ENCODE measurements around the gene TOP1. TPM values are rescaled to one million over a fixed set of nuclear protein-coding genes. Genes with fewer than 3 reads are reported as not detected.
A peak's percentile ranks its signal among the peaks of the same experiment; 100 is the strongest.
"Not testable (repeated sequence)": the region's sequence is repeated elsewhere in the genome, so short reads cannot be mapped to it uniquely, and the experiment has no call there.

The TOP1 gene
- total RNA-seq, 3 donors from 2014 or later (not counting 1 experiment from before 2014, with no cell fraction given): 32.2 to 36.3 (median 36.3) TPM

DNA sequence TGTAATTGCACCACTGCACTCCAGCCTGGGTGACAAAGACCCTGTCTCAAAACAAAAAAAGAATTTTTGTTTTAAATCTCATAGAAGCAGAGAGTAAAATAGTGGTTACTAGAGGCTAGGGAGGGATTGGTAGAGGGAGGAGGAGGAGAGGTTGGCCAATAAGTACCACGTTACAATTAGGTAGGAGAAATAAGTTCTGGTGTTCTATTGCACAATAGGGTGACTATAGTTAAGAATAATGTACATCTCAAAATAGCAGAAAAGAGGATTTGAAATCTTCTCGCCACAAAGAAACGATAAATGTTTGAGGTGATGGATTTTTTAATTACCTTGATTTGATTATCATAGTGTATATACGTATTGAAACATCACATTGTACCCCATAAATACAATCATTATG, 27.1 kb upstream of the TOP1 start:
- H3K4me1 ChIP-seq (ENCODE audit: control insufficient read depth, insufficient read depth, low read length): peaks cover 19% of the 10 kb centered on the region
- no peak overlapping the region for H3K27ac Mint-ChIP-seq
- no peaks in the 10 kb centered on the region for H3K9me3 Mint-ChIP-seq
- 62% methylated on average over 1 of the region's 4 CpGs for WGBS (ENCODE audit: insufficient coverage)
- H3K27me3 ChIP-seq (ENCODE audit: control insufficient read depth, insufficient read depth, low read length): no peaks in the 10 kb centered on the region
- DNase-seq (no peak), ATAC-seq (no peak)
- no peak overlapping the region for H3K4me3 ChIP-seq (ENCODE audit: low read length)
- peaks cover 7 to 11% of the 10 kb centered on the region in 2 donors for H3K4me1 Mint-ChIP-seq
- intact Hi-C loops (cut with micrococcal nuclease): no loop called here
- no peaks in the 10 kb centered on the region for H3K36me3 ChIP-seq (ENCODE audit: control insufficient read depth, insufficient read depth, low read length)
- H3K27me3 Mint-ChIP-seq (ENCODE audit: low read depth in 2 of 2): no peaks in the 10 kb centered on the region
- no peak overlapping the region for H3K27ac ChIP-seq (ENCODE audit: low read length)
- H3K36me3 Mint-ChIP-seq: no peaks in the 10 kb centered on the region
- TF ChIP-seq, protein P1, sequence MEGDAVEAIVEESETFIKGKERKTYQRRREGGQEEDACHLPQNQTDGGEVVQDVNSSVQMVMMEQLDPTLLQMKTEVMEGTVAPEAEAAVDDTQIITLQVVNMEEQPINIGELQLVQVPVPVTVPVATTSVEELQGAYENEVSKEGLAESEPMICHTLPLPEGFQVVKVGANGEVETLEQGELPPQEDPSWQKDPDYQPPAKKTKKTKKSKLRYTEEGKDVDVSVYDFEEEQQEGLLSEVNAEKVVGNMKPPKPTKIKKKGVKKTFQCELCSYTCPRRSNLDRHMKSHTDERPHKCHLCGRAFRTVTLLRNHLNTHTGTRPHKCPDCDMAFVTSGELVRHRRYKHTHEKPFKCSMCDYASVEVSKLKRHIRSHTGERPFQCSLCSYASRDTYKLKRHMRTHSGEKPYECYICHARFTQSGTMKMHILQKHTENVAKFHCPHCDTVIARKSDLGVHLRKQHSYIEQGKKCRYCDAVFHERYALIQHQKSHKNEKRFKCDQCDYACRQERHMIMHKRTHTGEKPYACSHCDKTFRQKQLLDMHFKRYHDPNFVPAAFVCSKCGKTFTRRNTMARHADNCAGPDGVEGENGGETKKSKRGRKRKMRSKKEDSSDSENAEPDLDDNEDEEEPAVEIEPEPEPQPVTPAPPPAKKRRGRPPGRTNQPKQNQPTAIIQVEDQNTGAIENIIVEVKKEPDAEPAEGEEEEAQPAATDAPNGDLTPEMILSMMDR (IDR thresholded peaks at IDR 0.05): no peak
- no peak overlapping the region for H3K4me3 Mint-ChIP-seq
- H3K9me3 ChIP-seq (ENCODE audit: control insufficient read depth, insufficient read depth, low read length): no peaks in the 10 kb centered on the region

DNA sequence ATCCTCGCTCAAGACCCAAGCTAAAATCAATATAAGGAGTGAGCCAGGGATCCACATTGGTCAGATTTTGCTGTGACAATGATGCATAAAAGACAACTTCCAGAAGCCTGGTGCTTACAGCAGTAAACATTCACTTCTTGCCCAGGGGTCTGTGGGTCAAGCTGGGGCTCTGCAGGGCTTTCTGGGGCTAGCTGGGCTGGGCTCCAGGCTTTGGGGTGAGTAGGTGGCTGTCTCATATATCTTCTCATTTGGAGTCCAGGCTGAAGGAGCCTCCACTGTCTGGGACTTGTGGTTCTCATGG, 25.8 kb upstream of the TOP1 start:
- no peaks in the 10 kb centered on the region for H3K9me3 Mint-ChIP-seq
- Histone ChIP-seq H3K4me1 (ENCODE audit: control insufficient read depth, insufficient read depth, low read length) (peaks cover 30% of the 10 kb centered on the region), H3K9me3 (ENCODE audit: control insufficient read depth, insufficient read depth, low read length) (no peaks in the 10 kb centered on the region), H3K27ac (ENCODE audit: low read length) (peak overlapping the region; percentile 76), H3K4me3 (ENCODE audit: low read length) (no peak overlapping the region), H3K36me3 (ENCODE audit: control insufficient read depth, insufficient read depth, low read length) (no peaks in the 10 kb centered on the region), H3K27me3 (ENCODE audit: control insufficient read depth, insufficient read depth, low read length) (no peaks in the 10 kb centered on the region)
- H3K36me3 Mint-ChIP-seq: no peaks in the 10 kb centered on the region
- H3K4me3 Mint-ChIP-seq: peak overlapping the region; percentile 40
- peaks cover 11 to 15% of the 10 kb centered on the region in 2 donors for H3K4me1 Mint-ChIP-seq
- ATAC-seq (no peak), DNase-seq (no peak)
- intact Hi-C loops (cut with micrococcal nuclease): loop anchor here (1.0 kb wide), 1 partner anchor 46 kb away; no protein-coding TSS in a partner anchor
- 100% methylated on average over 1 of the region's 1 CpG for WGBS (ENCODE audit: insufficient coverage)
- H3K27ac Mint-ChIP-seq: peak overlapping the region; percentile 82 to 86
- no peaks in the 10 kb centered on the region for H3K27me3 Mint-ChIP-seq (ENCODE audit: low read depth in 2 of 2)
- TF ChIP-seq, protein P1 (IDR thresholded peaks at IDR 0.05): no peak

DNA sequence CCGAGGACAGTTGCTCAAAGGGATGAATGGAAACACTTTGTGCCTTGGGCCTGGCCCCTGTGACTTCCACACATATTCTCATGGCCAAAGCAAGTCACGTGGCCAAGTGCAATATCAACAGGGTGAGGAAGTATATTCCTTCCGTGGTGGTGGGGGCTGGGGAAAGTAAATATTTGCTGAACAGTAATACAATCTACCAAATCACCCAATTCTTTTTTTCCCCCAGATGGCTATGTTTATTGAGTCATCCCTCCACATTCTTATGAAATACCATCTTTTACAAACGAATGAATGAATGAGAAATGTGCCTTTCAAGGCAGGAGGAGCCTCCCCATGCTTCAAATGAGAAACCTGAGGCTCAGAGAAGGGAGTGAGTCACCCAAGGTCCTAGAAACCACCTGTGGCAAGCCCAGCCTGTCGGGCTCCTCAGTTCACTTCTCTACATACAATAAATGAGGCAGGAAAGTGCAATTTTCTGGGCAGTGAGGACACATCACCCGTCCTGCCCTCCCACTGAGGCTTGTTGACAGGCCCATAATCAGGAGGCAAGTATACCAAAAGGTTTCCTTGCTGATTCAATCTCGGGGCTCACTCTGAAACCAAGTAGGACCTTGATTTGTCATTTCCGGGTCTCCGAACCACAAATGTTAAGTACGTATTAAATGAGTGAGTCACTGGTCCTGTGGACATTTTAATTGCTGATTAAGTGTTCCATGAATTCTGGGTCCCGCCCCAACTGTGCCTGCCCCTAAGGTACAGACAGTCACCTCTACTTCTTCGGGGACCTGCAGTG, 25.3 kb upstream of the TOP1 start:
- peak overlapping the region; percentile 76 for H3K27ac ChIP-seq (ENCODE audit: low read length)
- intact Hi-C loops (cut with micrococcal nuclease): loop anchor here (1.0 kb wide), 1 partner anchor 45 kb away; no protein-coding TSS in a partner anchor
- no peaks in the 10 kb centered on the region for H3K9me3 Mint-ChIP-seq

DNA sequence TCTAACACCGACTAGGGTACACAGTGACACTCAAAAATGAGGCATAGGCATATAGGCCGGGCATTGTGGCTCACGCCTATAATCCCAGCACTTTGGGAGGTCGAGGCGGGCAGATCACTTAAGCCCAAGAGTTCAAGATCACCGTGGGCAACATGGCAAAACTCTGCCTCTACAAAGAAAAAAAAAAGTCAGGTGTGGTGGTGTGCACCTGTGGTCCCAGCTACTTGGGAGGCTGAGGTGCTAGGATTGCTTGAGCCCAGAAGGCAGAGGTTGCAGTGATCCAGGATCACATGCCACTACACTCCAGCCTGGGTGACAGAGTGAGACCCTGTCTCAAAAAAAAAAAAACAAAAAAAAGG, 24.7 kb upstream of the TOP1 start:
- peak overlapping the region; percentile 82 to 86 for H3K27ac Mint-ChIP-seq
- not testable (repeated sequence) for H3K9me3 Mint-ChIP-seq; H3K36me3 Mint-ChIP-seq; H3K36me3 ChIP-seq (ENCODE audit: control insufficient read depth, insufficient read depth, low read length); H3K27me3 Mint-ChIP-seq (ENCODE audit: low read depth in 2 of 2); DNase-seq; ATAC-seq; H3K9me3 ChIP-seq (ENCODE audit: control insufficient read depth, insufficient read depth, low read length); H3K27me3 ChIP-seq (ENCODE audit: control insufficient read depth, insufficient read depth, low read length)
- intact Hi-C loops (cut with micrococcal nuclease): loop anchor here (1.0 kb wide), 1 partner anchor 44 kb away; no protein-coding TSS in a partner anchor
- 93% methylated on average over 6 of the region's 6 CpGs for WGBS (ENCODE audit: insufficient coverage)
- Histone ChIP-seq H3K4me3 (ENCODE audit: low read length) (peak overlapping the region; percentile 16), H3K27ac (ENCODE audit: low read length) (peak overlapping the region; percentile 76), H3K4me1 (ENCODE audit: control insufficient read depth, insufficient read depth, low read length) (peaks cover 39% of the 10 kb centered on the region)
- peaks cover 20 to 24% of the 10 kb centered on the region in 2 donors for H3K4me1 Mint-ChIP-seq
- H3K4me3 Mint-ChIP-seq: peak overlapping the region; percentile 40

More for the DNA sequence above, 25.3 kb upstream of the TOP1 start:
- Mint-ChIP-seq H3K27ac (peak overlapping the region; percentile 82 to 86), H3K36me3 (no peaks in the 10 kb centered on the region), H3K27me3 (ENCODE audit: low read depth in 2 of 2) (no peaks in the 10 kb centered on the region), H3K4me3 (peak overlapping the region; percentile 40), H3K4me1 (peaks cover 16 to 20% of the 10 kb centered on the region in 2 donors)
- Histone ChIP-seq H3K4me3 (ENCODE audit: low read length) (peak overlapping the region; percentile 16), H3K9me3 (ENCODE audit: control insufficient read depth, insufficient read depth, low read length) (no peaks in the 10 kb centered on the region), H3K36me3 (ENCODE audit: control insufficient read depth, insufficient read depth, low read length) (no peaks in the 10 kb centered on the region), H3K27me3 (ENCODE audit: control insufficient read depth, insufficient read depth, low read length) (no peaks in the 10 kb centered on the region), H3K4me1 (ENCODE audit: control insufficient read depth, insufficient read depth, low read length) (peaks cover 35% of the 10 kb centered on the region)
- ATAC-seq (peak; percentile 84 to 91 (median 86)), DNase-seq (peak; percentile 44 to 81)
- TF ChIP-seq, protein P1 (IDR thresholded peaks at IDR 0.05): no peak
- 43% methylated on average over 10 of the region's 12 CpGs for WGBS (ENCODE audit: insufficient coverage)
